HG03175 (cell line): Measurements from ENCODE around the gene ZNF750.

ENCODE experiments used
- ATAC-seq: cut with Tn5 transposase; IDR thresholded peaks from one replicate; pipeline ENCODE4 v1.9.1; 2021; ENCODE audit warnings: mild to moderate bottlenecking, moderate library complexity; ENCODE audit not compliant: unreplicated experiment

Gene ZNF750

GRCh38 chr17:82814834-82815233 is 25.0 kb downstream of the ZNF750 start:
- no peak for ATAC-seq

- ATAC-seq = no peak
These were observed 26.3 kb downstream of the ZNF750 start for GRCh38 chr17:82813299-82814051.

GRCh38 chr17:82812601-82813000 is 27.2 kb downstream of the ZNF750 start:
- no peak for ATAC-seq

GRCh38 chr17:82812058-82812457 is 27.8 kb downstream of the ZNF750 start:
- no peak for ATAC-seq

- ATAC-seq = no peak
These were observed 29.0 kb downstream of the ZNF750 start for GRCh38 chr17:82810644-82811430.

- no peak for ATAC-seq
These were observed 30.6 kb downstream of the ZNF750 start for GRCh38 chr17:82808921-82809905.

- ATAC-seq = no peak
These were observed 31.8 kb downstream of the ZNF750 start for GRCh38 chr17:82808006-82808405.

- no peak for ATAC-seq
These were observed 32.3 kb downstream of the ZNF750 start for GRCh38 chr17:82807562-82807961.

GRCh38 chr17:82807101-82807500 is 32.7 kb downstream of the ZNF750 start:
- ATAC-seq = no peak

GRCh38 chr17:82806645-82807044 is 33.2 kb downstream of the ZNF750 start:
- ATAC-seq = no peak

- no peak for ATAC-seq
These were observed 34.0 kb downstream of the ZNF750 start for GRCh38 chr17:82805823-82806222.

- ATAC-seq = no peak
These were observed 34.6 kb downstream of the ZNF750 start for GRCh38 chr17:82805254-82805653.

GRCh38 chr17:82804442-82805191 is 35.2 kb downstream of the ZNF750 start:
- no peak for ATAC-seq

- ATAC-seq = no peak
These were observed 36.2 kb downstream of the ZNF750 start for GRCh38 chr17:82803606-82804005.

- no peak for ATAC-seq
These were observed 36.6 kb downstream of the ZNF750 start for GRCh38 chr17:82803185-82803584.

- ATAC-seq = no peak
These were observed 37.6 kb downstream of the ZNF750 start for GRCh38 chr17:82802075-82802780.

- no peak for ATAC-seq
These were observed 38.3 kb downstream of the ZNF750 start for GRCh38 chr17:82801377-82801970.

- ATAC-seq = no peak
These were observed 38.9 kb downstream of the ZNF750 start for GRCh38 chr17:82800885-82801284.

GRCh38 chr17:82799591-82799990 is 40.2 kb downstream of the ZNF750 start:
- ATAC-seq = no peak
